ENCODE measurements around the gene TM9SF1.
A peak's percentile ranks its signal among the peaks of the same experiment; 100 is the strongest.

TM9SF1 gene

DNA sequence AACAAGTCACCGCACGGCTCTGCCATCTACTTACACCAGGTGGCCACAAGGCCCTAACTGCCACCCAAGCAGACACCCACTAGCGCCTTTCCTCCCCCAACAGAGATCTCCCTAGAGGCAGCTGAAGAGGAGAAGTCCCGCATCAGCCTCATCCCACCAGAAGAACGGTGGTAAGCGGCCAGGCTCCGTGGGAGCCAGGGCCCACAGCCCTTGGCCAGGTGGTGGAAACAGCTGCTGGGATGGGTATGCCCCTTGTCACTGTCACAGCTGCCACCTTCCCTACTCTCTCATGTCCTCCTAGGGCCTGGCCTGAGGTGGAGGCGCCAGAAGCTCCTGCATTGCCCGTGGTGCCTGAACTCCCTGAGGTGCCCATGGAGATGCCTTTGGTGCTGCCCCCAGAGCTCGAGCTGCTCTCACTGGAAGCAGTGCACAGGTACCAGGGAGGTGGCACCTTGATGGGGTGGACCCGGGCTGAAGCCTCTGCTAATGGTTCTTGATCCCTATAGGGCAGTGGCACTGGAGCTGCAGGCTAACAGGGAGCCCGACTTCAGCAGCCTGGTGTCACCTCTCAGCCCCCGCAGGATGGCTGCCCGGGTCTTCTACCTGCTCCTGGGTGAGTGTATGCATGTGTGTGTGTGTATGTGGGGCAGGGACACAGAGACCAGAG lies 15.8 kb downstream of the TM9SF1 start:
- H3K27ac Mint-ChIP-seq: peak overlapping the region; percentile 43
- no peaks in the 10 kb centered on the region for H3K36me3 Mint-ChIP-seq
- H3K4me3 Mint-ChIP-seq: no peak overlapping the region
- peaks cover 6% of the 10 kb centered on the region for H3K4me1 Mint-ChIP-seq (ENCODE audit: low read depth)
- no peaks in the 10 kb centered on the region for H3K9me3 Mint-ChIP-seq (ENCODE audit: low read depth)
- no peaks in the 10 kb centered on the region for H3K27me3 Mint-ChIP-seq

DNA sequence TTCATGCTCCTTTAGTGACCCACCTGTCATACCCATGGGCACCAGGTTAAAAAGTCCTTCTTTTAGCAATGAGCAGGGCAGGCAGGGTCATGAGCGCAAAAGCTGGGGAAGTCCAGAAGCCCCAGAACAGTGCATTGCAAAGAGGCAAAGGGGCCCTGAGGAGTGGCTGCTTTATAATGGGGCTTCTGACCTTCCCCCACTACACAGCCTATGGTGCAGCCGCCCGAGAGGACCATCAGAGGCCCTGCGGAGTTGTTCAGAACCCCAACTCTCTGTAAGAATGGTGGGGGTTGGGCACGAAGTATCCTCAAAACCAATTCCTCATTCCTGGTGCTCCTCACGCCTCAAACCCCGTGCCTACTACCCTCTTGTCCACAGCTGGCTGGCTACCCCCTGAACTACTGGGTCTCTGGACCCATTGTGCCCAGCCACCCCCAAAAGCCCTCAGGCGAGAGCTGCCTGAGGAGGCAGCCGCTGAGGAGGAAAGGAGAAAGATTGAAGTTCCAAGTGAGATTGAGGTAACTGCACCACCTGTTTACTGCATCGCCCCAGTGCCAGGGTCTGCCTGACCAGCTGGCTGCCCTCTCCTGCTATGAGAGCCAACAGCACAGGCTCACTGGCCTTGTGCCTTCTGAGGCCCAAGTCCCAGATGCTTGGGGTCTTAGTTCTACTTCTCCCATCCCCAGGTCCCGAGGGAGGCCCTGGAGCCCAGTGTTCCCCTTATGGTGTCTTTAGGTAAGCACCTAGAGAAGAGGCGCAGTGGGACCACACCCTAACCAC lies 16.7 kb downstream of the TM9SF1 start:
- Mint-ChIP-seq H3K4me3 (no peak overlapping the region), H3K27me3 (no peaks in the 10 kb centered on the region), H3K36me3 (no peaks in the 10 kb centered on the region)

DNA sequence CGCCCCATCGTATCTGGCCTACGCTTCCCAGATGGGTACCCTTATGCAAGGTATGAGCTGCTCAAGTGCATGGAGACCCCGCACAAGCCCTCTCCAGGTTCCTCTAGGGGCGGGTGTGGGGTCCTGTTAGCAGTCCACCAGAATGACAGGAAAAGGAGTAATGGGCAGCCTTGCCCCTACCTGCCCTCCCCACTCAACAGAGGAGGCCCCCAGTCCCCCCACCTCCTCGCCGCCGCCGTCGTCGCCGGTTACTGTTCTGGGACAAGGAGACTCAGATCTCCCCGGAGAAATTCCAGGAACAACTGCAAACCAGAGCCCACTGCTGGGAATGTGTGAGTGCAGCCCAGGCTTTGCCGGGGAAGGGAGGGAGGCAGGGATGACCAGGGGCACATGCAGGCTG lies 17.4 kb downstream of the TM9SF1 start:
- Mint-ChIP-seq H3K36me3 (no peaks in the 10 kb centered on the region), H3K4me3 (no peak overlapping the region), H3K27ac (no peak overlapping the region), H3K9me3 (ENCODE audit: low read depth) (no peaks in the 10 kb centered on the region), H3K4me1 (ENCODE audit: low read depth) (peaks cover 7% of the 10 kb centered on the region), H3K27me3 (no peaks in the 10 kb centered on the region)

More for the DNA sequence above, 16.7 kb downstream of the TM9SF1 start:
- no peaks in the 10 kb centered on the region for H3K9me3 Mint-ChIP-seq (ENCODE audit: low read depth)
- H3K4me1 Mint-ChIP-seq (ENCODE audit: low read depth): peaks cover 6% of the 10 kb centered on the region
- H3K27ac Mint-ChIP-seq: no peak overlapping the region

DNA sequence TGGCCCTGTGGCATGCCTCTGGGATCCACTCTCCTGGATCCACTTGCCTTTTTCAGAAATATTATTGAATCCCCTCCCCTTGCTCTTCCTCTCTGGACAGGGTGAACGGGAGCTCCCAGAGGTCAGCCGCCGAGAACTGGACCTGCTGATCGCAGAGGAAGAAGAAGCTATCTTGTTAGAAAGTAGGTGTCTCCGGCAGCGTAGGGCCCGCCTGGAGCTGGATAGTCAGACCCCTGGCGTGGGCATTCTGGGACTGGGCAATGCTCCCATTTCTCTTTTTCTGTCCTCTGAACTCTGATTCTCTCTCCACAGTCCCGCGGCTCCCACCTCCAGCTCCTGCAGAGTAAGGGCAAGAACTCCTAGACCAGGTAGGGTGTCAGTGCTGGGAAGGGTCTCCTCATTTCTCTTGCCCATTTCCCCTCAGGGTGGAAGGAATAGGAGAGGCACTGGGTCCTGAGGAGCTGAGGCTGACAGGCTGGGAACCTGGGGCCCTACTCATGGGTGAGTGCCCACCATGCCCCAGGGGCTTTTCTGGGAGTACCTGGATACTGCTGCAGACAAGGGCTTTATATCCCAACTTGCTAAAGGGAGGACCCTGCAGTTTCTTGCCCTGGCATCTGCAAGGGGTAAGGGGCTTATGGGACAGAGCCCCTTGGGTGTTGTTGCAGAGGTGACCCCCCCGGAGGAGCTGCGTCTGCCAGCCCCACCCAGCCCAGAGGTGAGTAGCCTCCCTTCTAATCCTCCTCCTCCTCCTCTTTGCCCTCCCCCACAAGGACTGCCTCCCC lies 18.0 kb downstream of the TM9SF1 start:
- Mint-ChIP-seq H3K9me3 (ENCODE audit: low read depth) (no peaks in the 10 kb centered on the region), H3K27me3 (no peaks in the 10 kb centered on the region), H3K27ac (peak overlapping the region; percentile 37), H3K4me3 (no peak overlapping the region), H3K36me3 (no peaks in the 10 kb centered on the region), H3K4me1 (ENCODE audit: low read depth) (peaks cover 10% of the 10 kb centered on the region)

DNA sequence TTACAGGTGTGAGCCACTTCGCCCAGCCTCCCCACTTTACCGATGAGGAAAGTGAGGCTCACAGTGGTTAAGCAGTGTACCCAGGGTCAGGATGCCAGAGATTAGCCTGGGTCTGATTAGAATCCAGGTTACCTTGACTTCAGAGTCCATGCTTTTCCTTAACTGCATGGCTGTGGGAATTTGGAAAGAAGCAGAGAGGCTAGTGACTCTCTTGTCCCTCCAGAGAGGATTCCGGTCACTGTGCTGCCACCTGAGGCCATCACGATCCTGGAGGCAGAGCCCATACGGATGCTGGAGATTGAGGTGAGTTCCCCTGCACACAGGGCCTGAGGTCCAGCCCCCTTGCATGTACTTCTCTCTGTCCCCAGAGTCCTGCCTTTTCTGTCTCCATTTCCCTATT lies 18.6 kb downstream of the TM9SF1 start:
- no peaks in the 10 kb centered on the region for H3K9me3 Mint-ChIP-seq (ENCODE audit: low read depth)
- no peak overlapping the region for H3K4me3 Mint-ChIP-seq
- H3K27ac Mint-ChIP-seq: peak overlapping the region; percentile 37
- no peaks in the 10 kb centered on the region for H3K27me3 Mint-ChIP-seq
- no peaks in the 10 kb centered on the region for H3K36me3 Mint-ChIP-seq
- H3K4me1 Mint-ChIP-seq (ENCODE audit: low read depth): peaks cover 11% of the 10 kb centered on the region

DNA sequence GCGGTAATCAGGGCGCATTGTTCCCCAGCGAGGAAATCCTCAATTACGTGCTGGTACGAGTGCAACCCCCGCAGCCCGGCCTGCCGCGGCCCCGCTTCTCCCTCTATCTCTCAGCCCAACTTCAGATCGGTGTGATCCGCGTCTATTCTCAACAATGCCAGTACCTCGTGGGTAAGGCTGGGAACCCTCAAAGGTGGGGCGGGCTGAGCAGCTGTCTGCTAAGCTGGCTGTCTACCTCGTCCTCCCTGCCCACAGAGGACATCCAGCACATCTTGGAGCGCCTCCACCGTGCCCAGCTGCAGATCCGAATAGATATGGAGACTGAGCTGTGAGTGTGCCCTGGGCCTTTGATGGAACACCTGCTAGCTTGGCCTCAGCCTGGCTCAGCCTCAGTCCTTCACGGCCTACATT lies 22.4 kb downstream of the TM9SF1 start:
- Mint-ChIP-seq H3K4me3 (peak overlapping the region; percentile 58), H3K4me1 (ENCODE audit: low read depth) (peaks cover 20% of the 10 kb centered on the region), H3K27ac (peak overlapping the region; percentile 34), H3K36me3 (peaks cover 5% of the 10 kb centered on the region), H3K27me3 (no peaks in the 10 kb centered on the region), H3K9me3 (ENCODE audit: low read depth) (no peaks in the 10 kb centered on the region)

DNA sequence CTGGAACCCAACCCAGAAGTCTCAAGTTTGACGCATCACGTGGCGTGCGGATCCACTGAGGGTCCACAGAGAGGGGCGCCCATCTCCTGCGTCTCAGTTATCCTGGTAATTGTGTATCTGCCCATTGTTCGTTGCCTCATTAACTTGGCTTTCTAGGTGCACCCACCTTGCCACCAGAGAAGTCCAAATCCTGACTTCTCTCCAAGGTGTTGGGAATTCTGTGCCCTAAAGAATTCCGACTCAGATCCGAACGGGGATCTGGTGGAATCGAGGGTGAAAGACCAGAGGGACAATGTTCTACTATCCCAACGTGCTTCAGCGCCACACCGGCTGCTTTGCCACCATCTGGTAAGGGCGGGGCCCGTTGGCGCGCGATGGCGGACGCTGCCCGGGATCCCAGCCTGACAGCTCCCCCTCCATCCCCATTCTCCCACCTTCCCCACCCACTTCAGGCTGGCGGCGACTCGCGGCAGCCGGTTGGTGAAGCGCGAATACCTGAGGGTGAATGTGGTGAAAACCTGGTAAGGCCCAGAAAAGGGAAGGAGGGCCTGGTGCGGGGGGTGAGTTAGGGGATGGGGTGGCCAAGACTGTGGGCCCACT lies 22.9 kb downstream of the TM9SF1 start:
- H3K36me3 Mint-ChIP-seq: peaks cover 5% of the 10 kb centered on the region
- no peaks in the 10 kb centered on the region for H3K9me3 Mint-ChIP-seq (ENCODE audit: low read depth)
- peak overlapping the region; percentile 83 for H3K4me3 Mint-ChIP-seq
- peak overlapping the region; percentile 70 for H3K27ac Mint-ChIP-seq
- H3K27me3 Mint-ChIP-seq: no peaks in the 10 kb centered on the region
- H3K4me1 Mint-ChIP-seq (ENCODE audit: low read depth): peaks cover 24% of the 10 kb centered on the region

DNA sequence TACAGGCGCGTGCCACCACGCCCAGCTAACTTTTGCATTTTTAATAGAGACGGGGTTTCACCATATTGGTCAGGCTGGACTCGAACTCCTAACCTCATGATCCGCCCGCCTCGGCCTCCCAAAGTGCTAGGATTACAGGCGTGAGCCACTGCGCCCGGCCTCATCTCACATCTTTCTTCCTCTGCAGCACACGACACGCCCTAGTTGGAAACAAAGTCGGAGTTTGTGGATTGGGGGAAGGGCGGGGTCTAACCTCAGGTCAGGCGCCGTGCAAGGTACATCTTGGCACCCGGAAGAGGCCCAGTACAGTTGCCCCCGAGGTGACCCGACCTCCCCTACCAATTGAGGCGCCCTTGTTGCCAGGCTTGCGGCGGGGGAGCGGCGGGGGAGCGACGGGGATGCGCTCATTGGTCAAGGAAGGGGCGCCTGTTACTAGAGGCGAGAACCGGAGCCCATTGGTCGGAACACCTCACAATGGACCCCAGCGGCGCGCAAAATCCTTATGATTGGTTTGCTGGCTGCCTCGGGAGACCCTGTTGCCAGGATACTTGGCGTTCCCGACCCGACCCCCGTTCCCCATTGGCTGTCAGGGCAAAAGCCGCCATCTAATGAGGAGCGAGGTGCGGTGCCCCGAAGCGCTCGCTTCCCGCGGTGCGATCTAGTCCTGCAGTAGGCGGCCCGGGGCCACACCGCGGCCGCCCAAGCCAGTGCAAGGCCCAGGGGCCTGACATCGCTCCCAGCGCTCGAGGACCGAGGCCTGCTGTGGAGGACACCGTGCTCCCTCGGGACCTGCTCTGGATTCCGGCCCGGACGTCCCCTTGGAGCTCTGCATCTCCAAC lies 23.6 kb downstream of the TM9SF1 start, which contains the start of gene REC8:
TSS of gene REC8 (plus strand) at position 659 of the 839 bp plus-strand sequence. CDS start 473 bp downstream, outside the sequence.
- peaks cover 5% of the 10 kb centered on the region for H3K36me3 Mint-ChIP-seq
- peak within 1 kb of the TSS; percentile 83 for H3K4me3 Mint-ChIP-seq
- peaks cover 25% of the 10 kb centered on the region for H3K4me1 Mint-ChIP-seq (ENCODE audit: low read depth)

DNA sequence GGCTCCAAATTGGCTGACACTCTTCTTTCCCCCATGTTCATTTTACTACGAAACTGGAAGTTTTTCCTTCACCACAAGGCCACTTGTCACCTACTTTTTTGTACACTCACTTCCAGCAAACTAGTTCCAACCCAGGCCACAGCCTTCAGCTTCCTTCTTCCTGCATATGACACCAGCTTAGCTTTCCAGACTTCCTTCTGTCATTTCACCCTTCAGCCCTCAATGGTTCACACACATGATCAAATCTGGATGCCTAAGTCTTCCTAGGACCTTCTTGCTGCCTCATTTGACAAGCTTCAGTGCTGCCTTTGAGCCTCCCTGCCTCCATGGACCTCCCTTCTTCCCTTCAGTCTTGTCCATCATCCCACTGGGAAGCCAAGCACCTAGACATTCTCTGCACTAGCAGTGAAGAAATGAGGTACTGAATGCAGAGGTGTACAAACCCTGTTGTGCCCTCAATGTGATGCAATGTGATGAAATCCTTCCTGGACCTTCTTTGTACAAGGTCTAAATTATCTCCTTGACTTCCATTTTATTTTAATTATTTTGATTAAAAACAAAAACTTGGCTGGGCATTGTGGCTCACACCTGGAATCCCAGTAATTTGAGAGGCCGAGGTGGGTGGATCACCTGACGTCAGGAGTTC lies 27.6 kb downstream of the TM9SF1 start:
- Mint-ChIP-seq H3K4me1 (ENCODE audit: low read depth) (peaks cover 47% of the 10 kb centered on the region), H3K9me3 (ENCODE audit: low read depth) (no peaks in the 10 kb centered on the region), H3K36me3 (peaks cover 11% of the 10 kb centered on the region)

More for the DNA sequence above, 23.6 kb downstream of the TM9SF1 start, which contains the start of gene REC8:
- H3K27ac Mint-ChIP-seq: peak within 1 kb of the TSS; percentile 70
- no peaks in the 10 kb centered on the region for H3K27me3 Mint-ChIP-seq
- H3K9me3 Mint-ChIP-seq (ENCODE audit: low read depth): no peaks in the 10 kb centered on the region

DNA sequence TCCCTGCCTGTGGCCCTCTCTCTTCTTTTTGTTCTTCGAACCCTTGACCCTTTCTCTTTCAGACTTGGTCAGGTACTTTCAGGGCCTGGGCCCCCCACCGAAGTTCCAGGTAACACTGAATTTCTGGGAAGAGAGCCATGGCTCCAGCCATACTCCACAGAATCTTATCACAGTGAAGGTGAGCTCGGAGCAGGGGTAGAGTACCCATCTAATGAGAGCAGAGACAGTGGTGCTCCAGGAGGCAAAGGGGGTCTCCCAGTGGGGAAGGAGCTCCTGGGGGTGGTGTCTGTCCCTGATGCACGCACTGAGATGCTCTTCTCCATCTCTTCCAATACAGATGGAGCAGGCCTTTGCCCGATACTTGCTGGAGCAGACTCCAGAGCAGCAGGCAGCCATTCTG lies 29.5 kb downstream of the TM9SF1 start:
- Mint-ChIP-seq H3K27me3 (no peaks in the 10 kb centered on the region), H3K36me3 (peaks cover 18% of the 10 kb centered on the region), H3K4me3 (no peak overlapping the region), H3K4me1 (ENCODE audit: low read depth) (peaks cover 56% of the 10 kb centered on the region), H3K27ac (peak overlapping the region; percentile 34), H3K9me3 (ENCODE audit: low read depth) (no peaks in the 10 kb centered on the region)

More for the DNA sequence above, 27.6 kb downstream of the TM9SF1 start:
- Mint-ChIP-seq H3K4me3 (no peak overlapping the region), H3K27ac (peak overlapping the region; percentile 79), H3K27me3 (no peaks in the 10 kb centered on the region)

DNA sequence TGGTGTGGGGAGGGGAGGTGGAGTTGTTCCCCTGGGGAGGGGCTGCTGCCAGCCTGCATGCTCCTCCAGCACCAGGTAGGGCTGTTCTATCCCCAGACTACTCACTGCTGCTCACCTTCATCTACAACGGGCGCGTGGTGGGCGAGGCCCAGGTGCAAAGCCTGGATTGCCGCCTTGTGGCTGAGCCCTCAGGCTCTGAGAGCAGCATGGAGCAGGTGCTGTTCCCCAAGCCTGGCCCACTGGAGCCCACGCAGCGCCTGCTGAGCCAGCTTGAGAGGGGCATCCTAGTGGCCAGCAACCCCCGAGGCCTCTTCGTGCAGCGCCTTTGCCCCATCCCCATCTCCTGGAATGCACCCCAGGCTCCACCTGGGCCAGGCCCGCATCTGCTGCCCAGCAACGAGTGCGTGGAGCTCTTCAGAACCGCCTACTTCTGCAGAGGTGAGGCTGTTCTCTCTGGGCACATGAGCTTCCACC lies 30.7 kb downstream of the TM9SF1 start:
- Mint-ChIP-seq H3K9me3 (ENCODE audit: low read depth) (no peaks in the 10 kb centered on the region), H3K27ac (peak overlapping the region; percentile 100), H3K4me1 (ENCODE audit: low read depth) (peaks cover 60% of the 10 kb centered on the region), H3K36me3 (peaks cover 18% of the 10 kb centered on the region), H3K27me3 (no peaks in the 10 kb centered on the region), H3K4me3 (peak overlapping the region; percentile 65)

DNA sequence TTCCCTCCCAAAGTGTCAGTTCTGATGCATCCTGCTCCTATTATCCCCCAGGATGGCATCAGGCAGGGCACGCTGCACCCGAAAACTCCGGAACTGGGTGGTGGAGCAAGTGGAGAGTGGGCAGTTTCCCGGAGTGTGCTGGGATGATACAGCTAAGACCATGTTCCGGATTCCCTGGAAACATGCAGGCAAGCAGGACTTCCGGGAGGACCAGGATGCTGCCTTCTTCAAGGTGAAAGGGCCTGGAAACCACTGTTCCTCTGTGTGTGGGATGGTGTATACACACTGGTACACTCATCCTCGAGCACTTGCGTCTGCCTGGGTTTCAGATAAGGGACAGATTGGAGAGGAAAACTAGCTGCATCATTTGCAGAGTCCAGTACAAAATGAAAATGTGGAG lies 33.1 kb downstream of the TM9SF1 start:
- Mint-ChIP-seq H3K36me3 (peaks cover 13% of the 10 kb centered on the region), H3K9me3 (ENCODE audit: low read depth) (no peaks in the 10 kb centered on the region), H3K4me3 (peak overlapping the region; percentile 99), H3K27me3 (no peaks in the 10 kb centered on the region), H3K4me1 (ENCODE audit: low read depth) (peaks cover 50% of the 10 kb centered on the region), H3K27ac (peak overlapping the region; percentile 100)

Data from activated naive CD8-positive, alpha-beta T cell (primary cell).